Stomach (tissue), 4 donors: ENCODE data around the gene PRUNE1.

Experiments used
- CTCF ChIP-seq, 7 experiments: fragments of 450-650 bp in 4 of 7; fragments of 200-600 bp in 3 of 7; sonication (generic) in 3 of 7; IDR thresholded peaks; one replicate each; pipeline ENCODE4 v1.5.1; 2016 to 2019; ENCODE audit warnings: antibody characterized with exemption in 7 of 7, control low read depth in 2 of 7, mild to moderate bottlenecking in 1 of 7
- POLR2A ChIP-seq, 4 donors: fragments of 450-650 bp; IDR thresholded peaks; one replicate each; pipeline ENCODE4 v1.6.1; 2016; ENCODE audit warnings: antibody characterized with exemption in 4 of 4, control low read depth in 2 of 4, mild to moderate bottlenecking in 1 of 4, moderate library complexity in 1 of 4
- POLR2AphosphoS5 ChIP-seq, 3 donors: sonication (generic); formaldehyde crosslinking; IDR thresholded peaks; one replicate each; pipeline ENCODE4 v1.6.1; 2016; ENCODE audit warnings: antibody characterized with exemption in 3 of 3

DNA sequence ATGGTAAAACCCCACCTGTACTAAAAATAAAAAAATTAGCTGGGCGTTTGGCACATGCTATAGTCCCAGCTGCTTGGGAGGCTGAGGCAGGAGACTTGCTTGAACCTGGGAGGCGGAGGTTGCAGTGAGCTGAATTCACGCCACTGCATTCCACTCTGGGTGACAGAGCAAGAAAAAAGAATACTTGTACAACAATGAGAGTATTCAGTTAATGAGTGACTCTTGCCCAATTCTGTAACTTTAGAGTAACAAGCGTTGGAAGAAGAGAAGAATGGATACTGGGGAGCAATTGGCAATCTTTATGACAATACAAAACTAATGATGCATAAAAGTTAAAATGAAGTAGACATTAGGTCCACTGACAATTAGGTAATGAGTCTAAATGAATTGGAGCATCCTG lies 15.6 kb upstream of the PRUNE1 start:
- no peak for TF ChIP-seq POLR2A (IDR thresholded peaks at IDR 0.05)
- no peak for TF ChIP-seq CTCF (IDR thresholded peaks at IDR 0.05)
- TF ChIP-seq POLR2AphosphoS5 (IDR thresholded peaks at IDR 0.05), result no peak
